ENCODE measurements around the gene RTCA.

DNA sequence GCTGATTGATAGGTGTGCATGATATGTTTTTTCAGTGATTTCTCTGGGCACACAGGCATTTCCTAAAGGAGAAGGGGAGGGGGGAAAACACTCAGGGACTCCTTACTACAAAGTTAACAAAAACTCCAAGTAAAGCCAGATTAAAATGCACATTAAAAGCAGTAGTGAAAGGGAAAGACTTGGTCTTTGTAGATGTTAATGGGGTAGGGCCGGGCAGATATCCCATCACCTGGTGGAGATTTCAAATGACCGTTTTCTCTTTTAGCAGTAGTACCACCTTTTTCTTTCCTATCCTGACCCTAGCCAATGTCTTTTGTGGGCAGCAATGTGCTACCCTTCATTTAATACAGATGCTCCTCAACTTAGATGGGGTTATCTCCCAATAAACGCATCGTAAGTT is 32.5 kb downstream of the RTCA start:
- TF ChIP-seq, protein P1, sequence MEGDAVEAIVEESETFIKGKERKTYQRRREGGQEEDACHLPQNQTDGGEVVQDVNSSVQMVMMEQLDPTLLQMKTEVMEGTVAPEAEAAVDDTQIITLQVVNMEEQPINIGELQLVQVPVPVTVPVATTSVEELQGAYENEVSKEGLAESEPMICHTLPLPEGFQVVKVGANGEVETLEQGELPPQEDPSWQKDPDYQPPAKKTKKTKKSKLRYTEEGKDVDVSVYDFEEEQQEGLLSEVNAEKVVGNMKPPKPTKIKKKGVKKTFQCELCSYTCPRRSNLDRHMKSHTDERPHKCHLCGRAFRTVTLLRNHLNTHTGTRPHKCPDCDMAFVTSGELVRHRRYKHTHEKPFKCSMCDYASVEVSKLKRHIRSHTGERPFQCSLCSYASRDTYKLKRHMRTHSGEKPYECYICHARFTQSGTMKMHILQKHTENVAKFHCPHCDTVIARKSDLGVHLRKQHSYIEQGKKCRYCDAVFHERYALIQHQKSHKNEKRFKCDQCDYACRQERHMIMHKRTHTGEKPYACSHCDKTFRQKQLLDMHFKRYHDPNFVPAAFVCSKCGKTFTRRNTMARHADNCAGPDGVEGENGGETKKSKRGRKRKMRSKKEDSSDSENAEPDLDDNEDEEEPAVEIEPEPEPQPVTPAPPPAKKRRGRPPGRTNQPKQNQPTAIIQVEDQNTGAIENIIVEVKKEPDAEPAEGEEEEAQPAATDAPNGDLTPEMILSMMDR (IDR thresholded peaks at IDR 0.05 in 4 of 5, conservative IDR thresholded peaks at IDR 0.05 in 1 of 5) = no peak
- no peak for TF ChIP-seq POLR2A (IDR thresholded peaks at IDR 0.05)

All from gastrocnemius medialis (tissue), 4 donors.